Tibial nerve (tissue), 4 donors: ENCODE data around the gene AMZ2. TPM values are rescaled to one million over a fixed set of nuclear protein-coding genes. Genes with fewer than 3 reads are reported as not detected.

ENCODE experiments used
- DNase-seq, 2 donors: peaks; one replicate each; pipeline ENCODE4 v3.0.0-alpha.2; 2019; ENCODE audit warnings: low spot score in 2 of 2
- H3K27ac ChIP-seq, 4 donors: fragments of 200-600 bp; sonication (generic) in 3 of 4; one replicate each; pipeline ENCODE4 v1.5.1; 2017 to 2019; ENCODE audit warnings: mild to moderate bottlenecking in 1 of 4
- H3K27me3 ChIP-seq, 2 donors: fragments of 200-600 bp; sonication (generic) in 1 of 2; one replicate each; pipeline versions ENCODE4 v1.5.1 to v1.6.0; 2017 to 2019
- H3K36me3 ChIP-seq, 3 donors: fragments of 200-600 bp; sonication (generic); one replicate each; pipeline ENCODE4 v1.5.1; 2018 to 2019
- H3K4me1 ChIP-seq, 4 donors: fragments of 200-600 bp; sonication (generic) in 3 of 4; one replicate each; pipeline ENCODE4 v1.5.1; 2017 to 2019
- H3K4me3 ChIP-seq, 4 donors: fragments of 200-600 bp; sonication (generic) in 3 of 4; one replicate each; pipeline ENCODE4 v1.5.1; 2017 to 2019; ENCODE audit warnings: mild to moderate bottlenecking in 1 of 4, moderate library complexity in 1 of 4
- H3K9me3 ChIP-seq, 4 donors: fragments of 200-600 bp; sonication (generic) in 3 of 4; one replicate each; pipeline ENCODE4 v1.5.1; 2017 to 2019
- CTCF ChIP-seq, 5 experiments: fragments of 200-600 bp in 3 of 5; fragments of 450-650 bp in 2 of 5; sonication (generic) in 3 of 5; IDR thresholded peaks; one replicate each; pipeline ENCODE4 v1.5.1; 2016 to 2019; ENCODE audit warnings: antibody characterized with exemption in 5 of 5, mild to moderate bottlenecking in 3 of 5, moderate library complexity in 2 of 5
- EP300 ChIP-seq, 2 donors: sonication (generic); formaldehyde crosslinking; IDR thresholded peaks; one replicate each; pipeline ENCODE4 v1.6.1; 2017; ENCODE audit warnings: antibody characterized with exemption in 2 of 2, mild to moderate bottlenecking in 1 of 2
- POLR2A ChIP-seq, 2 donors: fragments of 450-650 bp; IDR thresholded peaks; one replicate each; pipeline ENCODE4 v1.6.1; 2017; ENCODE audit warnings: antibody characterized with exemption in 2 of 2, mild to moderate bottlenecking in 2 of 2, moderate library complexity in 2 of 2
- WGBS, 2 donors: methylation state at CpG; one replicate each; pipeline ENCODE4 v1.1.5; 2018; 5-methylcytosine and 5-hydroxymethylcytosine counted together
- total RNA-seq, 4 donors: library from RNA; depleted of rRNA; stranded (reverse); fragments of >200 nt; gene quantifications; one replicate each; pipeline ENCODE4 v1.1.0, GENCODE V29; 2016

AMZ2 gene
- total RNA-seq, 4 donors from 2014 or later: 27.6 to 38.2 (median 31.7) TPM

GRCh38 chr17:68299817-68300216 lies 52.0 kb downstream of the AMZ2 start:
- H3K4me3 ChIP-seq: no peak overlapping the region
- H3K4me1 ChIP-seq: peaks cover 0 to 7% (median 0%) of the 10 kb centered on the region in 4 donors
- H3K36me3 ChIP-seq: no peaks in the 10 kb centered on the region
- TF ChIP-seq CTCF (IDR thresholded peaks at IDR 0.05) (no peak), POLR2A (IDR thresholded peaks at IDR 0.05) (no peak), EP300 (IDR thresholded peaks at IDR 0.05) (no peak)
- H3K27ac ChIP-seq: no peak overlapping the region
- H3K9me3 ChIP-seq: peaks cover 0 to 5% (median 0%) of the 10 kb centered on the region in 4 donors
- DNase-seq: no peak
- no peaks in the 10 kb centered on the region for H3K27me3 ChIP-seq
- 98 to 100% methylated on average over 3 of the region's 3 CpGs for WGBS, 2 donors

DNA sequence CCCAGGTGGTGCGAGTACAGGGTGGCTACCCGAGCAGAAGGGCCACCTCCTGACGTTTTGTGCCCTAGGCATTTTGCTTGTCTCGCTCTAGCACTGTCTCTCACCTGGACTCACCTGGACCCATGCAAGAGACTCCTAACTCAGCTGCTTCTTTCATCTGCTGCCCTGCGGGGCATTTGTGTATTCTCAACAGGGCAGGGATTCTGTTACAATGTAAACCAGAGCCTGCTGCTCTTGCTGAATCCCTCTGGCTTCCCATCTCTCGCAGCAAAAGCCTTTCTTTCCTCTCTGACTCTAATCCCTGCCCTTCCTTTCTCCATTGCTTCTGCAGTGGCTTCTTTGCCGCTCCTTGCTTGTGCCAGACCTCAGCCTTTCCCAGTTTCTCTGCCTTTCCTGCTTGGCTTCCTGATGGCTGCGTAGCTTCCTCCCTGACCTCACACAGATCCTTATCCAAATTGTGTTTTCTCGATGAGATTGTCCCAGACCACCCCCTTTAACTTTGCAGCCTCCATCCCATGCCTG lies 53.7 kb downstream of the AMZ2 start:
- DNase-seq: no peak
- TF ChIP-seq CTCF (IDR thresholded peaks at IDR 0.05): no peak
- TF ChIP-seq EP300 (IDR thresholded peaks at IDR 0.05): no peak
- no peak for TF ChIP-seq POLR2A (IDR thresholded peaks at IDR 0.05)
- WGBS, 2 donors: 66 to 71% methylated on average over 9 of the region's 9 CpGs
- peaks cover 0 to 7% (median 0%) of the 10 kb centered on the region in 4 donors for H3K4me1 ChIP-seq
- no peaks in the 10 kb centered on the region for H3K27me3 ChIP-seq
- no peaks in the 10 kb centered on the region for H3K36me3 ChIP-seq
- peaks cover 0 to 5% (median 0%) of the 10 kb centered on the region in 4 donors for H3K9me3 ChIP-seq
- peak overlapping the region in 1 of 4 donors; percentile 5 for H3K27ac ChIP-seq
- H3K4me3 ChIP-seq: no peak overlapping the region

- peak; percentile 45 to 47 for DNase-seq
- no peaks in the 10 kb centered on the region for H3K27me3 ChIP-seq
- H3K9me3 ChIP-seq: peaks cover 0 to 5% (median 0%) of the 10 kb centered on the region in 4 donors
- no peaks in the 10 kb centered on the region for H3K36me3 ChIP-seq
- H3K4me1 ChIP-seq: peaks cover 0 to 7% (median 0%) of the 10 kb centered on the region in 4 donors
- TF ChIP-seq CTCF (IDR thresholded peaks at IDR 0.05) (no peak), POLR2A (IDR thresholded peaks at IDR 0.05) (no peak), EP300 (IDR thresholded peaks at IDR 0.05) (peak in 1 of 2 donors; percentile 60)
- no peak overlapping the region for H3K4me3 ChIP-seq
- 50 to 62% methylated on average over 10 of the region's 10 CpGs for WGBS, 2 donors
- peak overlapping the region in 1 of 4 donors; percentile 5 for H3K27ac ChIP-seq
Measured at GRCh38 chr17:68302066-68302564, 54.3 kb downstream of the AMZ2 start.

DNA sequence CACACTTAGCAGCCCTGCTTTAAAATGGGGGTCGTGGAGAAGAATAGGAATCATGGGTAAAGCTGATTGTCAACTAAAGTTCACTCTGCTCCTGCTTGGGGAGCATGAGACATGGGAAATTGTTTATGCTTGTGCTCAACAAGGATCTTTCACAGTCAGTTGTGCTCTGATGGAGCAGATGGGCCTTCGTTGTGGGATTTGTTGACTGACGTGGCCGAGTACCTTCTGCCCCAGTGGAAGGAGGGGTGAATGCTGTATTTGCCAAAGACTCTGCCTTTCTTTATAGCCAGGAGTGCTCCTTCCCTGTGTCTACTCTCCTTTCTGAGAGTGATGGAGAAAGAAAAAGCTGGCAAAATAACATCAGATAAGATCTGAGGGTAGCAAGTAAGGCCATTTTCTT lies 54.8 kb downstream of the AMZ2 start:
- peaks cover 0 to 7% (median 0%) of the 10 kb centered on the region in 4 donors for H3K4me1 ChIP-seq
- H3K4me3 ChIP-seq: no peak overlapping the region
- no peak for DNase-seq
- no peaks in the 10 kb centered on the region for H3K27me3 ChIP-seq
- peaks cover 0 to 5% (median 0%) of the 10 kb centered on the region in 4 donors for H3K9me3 ChIP-seq
- no peak overlapping the region for H3K27ac ChIP-seq
- 41% methylated on average over 4 of the region's 4 CpGs for WGBS, 2 donors
- no peak for TF ChIP-seq POLR2A (IDR thresholded peaks at IDR 0.05)
- TF ChIP-seq EP300 (IDR thresholded peaks at IDR 0.05): no peak
- TF ChIP-seq CTCF (IDR thresholded peaks at IDR 0.05): no peak
- no peaks in the 10 kb centered on the region for H3K36me3 ChIP-seq

- no peak for TF ChIP-seq POLR2A (IDR thresholded peaks at IDR 0.05)
- no peak for TF ChIP-seq CTCF (IDR thresholded peaks at IDR 0.05)
- TF ChIP-seq EP300 (IDR thresholded peaks at IDR 0.05): no peak
- no peak overlapping the region for H3K27ac ChIP-seq
- no peak overlapping the region for H3K4me3 ChIP-seq
- 92 to 93% methylated on average over 6 of the region's 6 CpGs for WGBS, 2 donors
- no peak for DNase-seq
- no peaks in the 10 kb centered on the region for H3K27me3 ChIP-seq
- H3K36me3 ChIP-seq: no peaks in the 10 kb centered on the region
- no peaks in the 10 kb centered on the region for H3K9me3 ChIP-seq
- H3K4me1 ChIP-seq: peaks cover 0 to 7% (median 0%) of the 10 kb centered on the region in 4 donors
Measured at GRCh38 chr17:68304706-68305105, 56.9 kb downstream of the AMZ2 start.
